ENCODE measurements around the gene KCNQ5.

- TF ChIP-seq EZH2phosphoT487 (IDR thresholded peaks at IDR 0.05; ENCODE audit: borderline replicate concordance, low read length) = no peak
- no peak for TF ChIP-seq CTCF (IDR thresholded peaks at IDR 0.05; ENCODE audit: low read depth, low read length, poor library complexity, severe bottlenecking)
Observed at GRCh38 chr6:72798196-72798595, 176.3 kb downstream of the KCNQ5 start.

All from DOHH2 (cell line).